GM12878 (cell line): ENCODE data around the gene LHFPL4.

Experiments
- CREM ChIP-seq: IDR thresholded peaks from 2 replicates; pipeline ENCODE4 v1.6.1; 2014; ENCODE audit warnings: antibody characterized with exemption, low read depth
- FOS ChIP-seq: IDR thresholded peaks from 3 replicates; pipeline ENCODE4 v1.6.1; 2011; ENCODE audit warnings: borderline replicate concordance; ENCODE audit not compliant: insufficient read length; ENCODE audit errors: extremely low read depth
- JUND ChIP-seq: IDR thresholded peaks from 2 replicates; pipeline ENCODE4 v1.6.1; 2012; ENCODE audit warnings: low read depth, mild to moderate bottlenecking, low read length, improper control_type of control experiment, moderate library complexity
- POLR2A ChIP-seq: IDR thresholded peaks from 2 replicates; pipeline ENCODE4 v1.6.1; 2011; ENCODE audit warnings: low read depth, mild to moderate bottlenecking, low read length
- RELA ChIP-seq: fragments of 450-650 bp; IDR thresholded peaks from 2 replicates; pipeline ENCODE4 v1.8.0; 2014; ENCODE audit warnings: borderline replicate concordance; ENCODE audit not compliant: partially characterized antibody
- SIX5 ChIP-seq: IDR thresholded peaks from 2 replicates; pipeline ENCODE4 v1.6.1; 2011; ENCODE audit warnings: mild to moderate bottlenecking, low read depth, low read length, moderate library complexity; ENCODE audit not compliant: severe bottlenecking
- SMC3 ChIP-seq: IDR thresholded peaks from 2 replicates; pipeline ENCODE4 v1.6.1; 2011; ENCODE audit warnings: low read length, improper control_type of control experiment, borderline replicate concordance
- TF ChIP-seq, protein P1 (sequence below), 3 experiments: IDR thresholded peaks in 2 of 3; conservative IDR thresholded peaks in 1 of 3; 2 replicates each; pipeline ENCODE4 v1.5.1; 2011; ENCODE audit warnings: low read depth in 3 of 3, low read length in 3 of 3, mild to moderate bottlenecking in 3 of 3, control low read depth in 2 of 3, moderate library complexity in 2 of 3, inconsistent platforms in 1 of 3, mixed read lengths in 1 of 3; ENCODE audit not compliant: control insufficient read depth in 2 of 3, insufficient read depth in 1 of 3; ENCODE audit errors: extremely low read depth in 1 of 3

DNA sequence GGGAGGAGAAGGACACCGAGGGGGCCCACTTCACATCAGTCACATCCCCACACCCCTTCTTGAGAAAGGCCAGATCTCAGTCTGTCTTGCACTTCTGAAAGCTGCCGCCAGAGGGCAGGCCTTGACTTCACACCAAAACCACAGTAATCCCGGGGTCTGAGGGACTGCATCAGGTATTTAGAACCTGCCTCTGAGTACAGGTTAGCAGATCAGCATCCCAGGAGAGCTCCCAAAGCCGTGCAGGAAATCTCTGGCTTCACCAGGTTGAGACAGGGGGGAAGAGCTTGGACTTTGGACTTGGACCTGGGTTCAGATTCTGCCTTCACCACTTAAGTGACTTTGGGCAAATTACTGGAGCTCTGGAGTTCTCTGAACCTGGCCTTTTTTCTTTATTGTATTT, 50.3 kb downstream of the LHFPL4 start:
- TF ChIP-seq, protein P1, sequence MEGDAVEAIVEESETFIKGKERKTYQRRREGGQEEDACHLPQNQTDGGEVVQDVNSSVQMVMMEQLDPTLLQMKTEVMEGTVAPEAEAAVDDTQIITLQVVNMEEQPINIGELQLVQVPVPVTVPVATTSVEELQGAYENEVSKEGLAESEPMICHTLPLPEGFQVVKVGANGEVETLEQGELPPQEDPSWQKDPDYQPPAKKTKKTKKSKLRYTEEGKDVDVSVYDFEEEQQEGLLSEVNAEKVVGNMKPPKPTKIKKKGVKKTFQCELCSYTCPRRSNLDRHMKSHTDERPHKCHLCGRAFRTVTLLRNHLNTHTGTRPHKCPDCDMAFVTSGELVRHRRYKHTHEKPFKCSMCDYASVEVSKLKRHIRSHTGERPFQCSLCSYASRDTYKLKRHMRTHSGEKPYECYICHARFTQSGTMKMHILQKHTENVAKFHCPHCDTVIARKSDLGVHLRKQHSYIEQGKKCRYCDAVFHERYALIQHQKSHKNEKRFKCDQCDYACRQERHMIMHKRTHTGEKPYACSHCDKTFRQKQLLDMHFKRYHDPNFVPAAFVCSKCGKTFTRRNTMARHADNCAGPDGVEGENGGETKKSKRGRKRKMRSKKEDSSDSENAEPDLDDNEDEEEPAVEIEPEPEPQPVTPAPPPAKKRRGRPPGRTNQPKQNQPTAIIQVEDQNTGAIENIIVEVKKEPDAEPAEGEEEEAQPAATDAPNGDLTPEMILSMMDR (IDR thresholded peaks at IDR 0.05 in 2 of 3, conservative IDR thresholded peaks at IDR 0.05 in 1 of 3; ENCODE audit: control insufficient read depth in 2 of 3, extremely low read depth in 1 of 3, insufficient read depth in 1 of 3, low read depth in 3 of 3, low read length in 3 of 3), result peak; percentile 87 to 96 (median 95)
- TF ChIP-seq JUND (no peak), RELA (no peak), FOS (no peak), POLR2A (no peak), SMC3 (peak; percentile 68), CREM (no peak), SIX5 (no peak)
